Transverse colon (tissue), 4 donors: ENCODE data around the gene ADCY5. TPM values are rescaled to one million over a fixed set of nuclear protein-coding genes. Genes with fewer than 3 reads are reported as not detected.

ENCODE experiments used
- DNase-seq: peaks from one replicate; pipeline ENCODE4 v3.0.0-alpha.2; 2019
- H3K27ac ChIP-seq, 4 donors: fragments of 200-600 bp; sonication (generic); 2 replicates each; pipeline ENCODE4 v1.5.1; 2016 to 2018; ENCODE audit warnings: inconsistent platforms in 4 of 4
- H3K27me3 ChIP-seq: fragments of 200-600 bp; sonication (generic); 2 replicates; pipeline ENCODE4 v1.5.1; 2017; ENCODE audit warnings: inconsistent platforms
- H3K36me3 ChIP-seq, 4 donors: fragments of 200-600 bp; sonication (generic); 2 replicates each; pipeline ENCODE4 v1.5.1; 2017 to 2019; ENCODE audit warnings: inconsistent platforms in 4 of 4
- H3K4me1 ChIP-seq, 4 donors: fragments of 200-600 bp; sonication (generic); 2 replicates each; pipeline ENCODE4 v1.5.1; 2017 to 2020; ENCODE audit warnings: inconsistent platforms in 4 of 4
- H3K4me3 ChIP-seq, 4 donors: fragments of 200-600 bp; sonication (generic); 1 replicate in 1 of 4; 2 replicates in 3 of 4; pipeline versions ENCODE4 v1.5.1 to v1.6.1; 2017 to 2019; ENCODE audit warnings: inconsistent platforms in 4 of 4
- H3K9me3 ChIP-seq, 2 donors: fragments of 200-600 bp; sonication (generic); 2 replicates each; pipeline ENCODE4 v1.5.1; 2017 to 2019; ENCODE audit warnings: inconsistent platforms in 2 of 2
- EP300 ChIP-seq: sonication (generic); formaldehyde crosslinking; IDR thresholded peaks from one replicate; pipeline ENCODE4 v1.6.1; 2017; ENCODE audit warnings: antibody characterized with exemption, low read depth
- POLR2A ChIP-seq: fragments of 450-650 bp; IDR thresholded peaks from one replicate; pipeline ENCODE4 v1.6.1; 2016; ENCODE audit warnings: antibody characterized with exemption, mild to moderate bottlenecking, moderate library complexity
- POLR2AphosphoS5 ChIP-seq, 3 donors: sonication (generic); formaldehyde crosslinking; IDR thresholded peaks; one replicate each; pipeline ENCODE4 v1.6.1; 2016; ENCODE audit warnings: antibody characterized with exemption in 3 of 3
- WGBS, 2 donors: methylation state at CpG; one replicate each; pipeline ENCODE4 v1.1.5; 2018; ENCODE audit warnings: low coverage in 1 of 2; 5-methylcytosine and 5-hydroxymethylcytosine counted together
- in situ Hi-C, 4 donors: fragments of 200-750 bp; cut with MboI; loops; one replicate each; pipeline versions ENCODE4 v1.15.0 to v1.15.1; 2017; ENCODE audit warnings: low sequenced_read_pairs in 3 of 4, low pct_ligation_motif_present in 1 of 4, low pct_unique_long_range_greater_than_20kb in 1 of 4
- intact Hi-C: fragments of 100-400 bp; cut with DNase I; formaldehyde crosslinking; loops from one replicate; pipeline ENCODE4 v1.15.1; 2023; ENCODE audit warnings: low total_unique reads
- total RNA-seq, 4 donors: library from RNA; depleted of rRNA; stranded (reverse); fragments of >200 nt; gene quantifications; one replicate each; pipeline ENCODE4 v1.1.0, GENCODE V29; 2016
- TF ChIP-seq, protein P1 (sequence below), 5 experiments: fragments of 200-600 bp in 3 of 5; fragments of 450-650 bp in 2 of 5; sonication (generic) in 3 of 5; IDR thresholded peaks; 1 replicate in 2 of 5; 2 replicates in 3 of 5; pipeline ENCODE4 v1.5.1; 2016 to 2017; ENCODE audit warnings: antibody characterized with exemption in 5 of 5, inconsistent platforms in 3 of 5, mild to moderate bottlenecking in 2 of 5, moderate library complexity in 1 of 5

ADCY5 gene
- total RNA-seq, 4 donors from 2014 or later, result 13.9 to 42.0 (median 28.6) TPM

DNA sequence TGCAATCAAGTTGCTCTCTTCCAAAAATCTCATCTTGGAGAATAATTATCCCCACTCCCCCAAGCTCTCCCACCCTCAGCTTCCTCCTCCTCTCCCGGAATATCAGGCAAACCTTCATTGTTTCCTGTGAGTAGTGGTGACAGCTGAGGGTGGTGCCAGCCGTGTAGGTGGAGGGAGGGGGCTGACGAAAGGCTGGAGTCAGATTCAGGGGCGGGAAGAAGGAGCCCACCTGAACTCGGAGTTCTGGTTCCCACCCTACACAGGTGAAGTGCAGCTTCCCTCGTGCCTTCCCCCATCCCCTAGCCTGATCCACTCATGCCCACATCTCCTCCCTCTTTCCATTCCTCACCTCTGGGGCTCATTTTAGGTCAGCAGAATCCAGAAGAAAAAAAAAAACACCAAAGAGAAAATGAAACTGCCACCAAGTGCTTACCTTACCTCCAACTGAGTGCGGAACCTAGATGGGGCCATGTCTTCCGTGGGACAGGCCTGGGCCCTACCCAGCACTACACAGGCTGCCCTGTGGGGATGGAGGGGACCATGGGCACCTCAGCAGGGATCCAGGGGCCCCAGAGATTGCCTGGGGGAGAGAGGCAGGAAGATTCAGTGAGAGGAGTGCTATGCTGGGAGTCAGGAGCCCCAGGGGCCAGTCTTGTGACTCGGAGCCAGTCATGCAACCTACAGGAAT, 81.3 kb downstream of the ADCY5 start:
- peaks cover 5 to 17% (median 8%) of the 10 kb centered on the region in 4 donors for H3K4me1 ChIP-seq
- H3K9me3 ChIP-seq, result no peaks in the 10 kb centered on the region
- DNase-seq, result no peak
- TF ChIP-seq EP300, result no peak
- no peak for TF ChIP-seq POLR2AphosphoS5 (IDR thresholded peaks at IDR 0.05)
- H3K27me3 ChIP-seq, result no peaks in the 10 kb centered on the region
- H3K4me3 ChIP-seq, result no peak overlapping the region
- no peaks in the 10 kb centered on the region for H3K36me3 ChIP-seq
- 82 to 86% methylated on average over 3 to 9 of the region's 9 CpGs for WGBS, 2 donors
- intact Hi-C loops, result no loop called here
- peak overlapping the region in 1 of 4 donors; percentile 26 for H3K27ac ChIP-seq
- in situ Hi-C loops, result no loop called here

DNA sequence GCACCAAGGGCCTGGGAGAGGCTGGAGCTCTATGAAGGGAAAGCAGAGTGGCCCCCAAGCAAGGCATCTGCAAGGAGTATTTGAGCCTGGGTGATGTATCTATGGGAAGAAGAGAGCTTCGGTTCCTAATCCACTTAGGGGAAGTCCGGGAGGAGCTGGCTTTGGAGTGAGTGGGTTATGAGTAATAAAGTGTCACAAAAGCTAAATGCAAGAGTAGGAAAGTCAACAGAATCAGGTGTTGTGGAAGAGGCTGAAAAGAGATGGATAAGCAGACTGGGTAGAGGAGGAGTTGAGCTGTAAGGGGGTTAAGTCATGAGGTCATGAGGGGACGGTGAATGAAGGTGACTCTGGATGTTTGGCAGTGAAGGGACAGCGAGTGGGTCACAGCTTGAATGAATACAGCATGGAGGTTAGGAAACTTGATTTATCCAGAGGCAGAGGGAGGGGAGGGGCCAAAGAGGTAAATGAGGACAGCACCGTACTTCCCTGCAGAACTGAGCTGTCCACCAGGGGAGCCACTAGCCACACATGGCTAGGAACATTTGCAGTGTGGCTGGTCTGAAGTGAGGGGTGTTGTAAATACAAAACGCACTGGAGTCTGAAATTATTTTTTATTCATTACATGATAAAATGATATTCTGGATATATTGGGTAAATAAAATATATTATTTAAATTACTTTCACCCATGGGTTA, 83.3 kb downstream of the ADCY5 start:
- no peak overlapping the region for H3K4me3 ChIP-seq
- intact Hi-C loops (no loop called here), in situ Hi-C loops (no loop called here)
- peaks cover 0 to under 1% (median 0%) of the 10 kb centered on the region in 4 donors for H3K4me1 ChIP-seq
- DNase-seq, result no peak
- TF ChIP-seq, protein P1, sequence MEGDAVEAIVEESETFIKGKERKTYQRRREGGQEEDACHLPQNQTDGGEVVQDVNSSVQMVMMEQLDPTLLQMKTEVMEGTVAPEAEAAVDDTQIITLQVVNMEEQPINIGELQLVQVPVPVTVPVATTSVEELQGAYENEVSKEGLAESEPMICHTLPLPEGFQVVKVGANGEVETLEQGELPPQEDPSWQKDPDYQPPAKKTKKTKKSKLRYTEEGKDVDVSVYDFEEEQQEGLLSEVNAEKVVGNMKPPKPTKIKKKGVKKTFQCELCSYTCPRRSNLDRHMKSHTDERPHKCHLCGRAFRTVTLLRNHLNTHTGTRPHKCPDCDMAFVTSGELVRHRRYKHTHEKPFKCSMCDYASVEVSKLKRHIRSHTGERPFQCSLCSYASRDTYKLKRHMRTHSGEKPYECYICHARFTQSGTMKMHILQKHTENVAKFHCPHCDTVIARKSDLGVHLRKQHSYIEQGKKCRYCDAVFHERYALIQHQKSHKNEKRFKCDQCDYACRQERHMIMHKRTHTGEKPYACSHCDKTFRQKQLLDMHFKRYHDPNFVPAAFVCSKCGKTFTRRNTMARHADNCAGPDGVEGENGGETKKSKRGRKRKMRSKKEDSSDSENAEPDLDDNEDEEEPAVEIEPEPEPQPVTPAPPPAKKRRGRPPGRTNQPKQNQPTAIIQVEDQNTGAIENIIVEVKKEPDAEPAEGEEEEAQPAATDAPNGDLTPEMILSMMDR (IDR thresholded peaks at IDR 0.05), result peak; percentile 36 to 57 (median 49)
- TF ChIP-seq POLR2AphosphoS5 (IDR thresholded peaks at IDR 0.05), result no peak
- H3K9me3 ChIP-seq, result no peaks in the 10 kb centered on the region
- no peaks in the 10 kb centered on the region for H3K27me3 ChIP-seq
- 63 to 87% methylated on average over 5 to 6 of the region's 6 CpGs for WGBS, 2 donors
- H3K36me3 ChIP-seq, result no peaks in the 10 kb centered on the region
- H3K27ac ChIP-seq, result no peak overlapping the region

DNA sequence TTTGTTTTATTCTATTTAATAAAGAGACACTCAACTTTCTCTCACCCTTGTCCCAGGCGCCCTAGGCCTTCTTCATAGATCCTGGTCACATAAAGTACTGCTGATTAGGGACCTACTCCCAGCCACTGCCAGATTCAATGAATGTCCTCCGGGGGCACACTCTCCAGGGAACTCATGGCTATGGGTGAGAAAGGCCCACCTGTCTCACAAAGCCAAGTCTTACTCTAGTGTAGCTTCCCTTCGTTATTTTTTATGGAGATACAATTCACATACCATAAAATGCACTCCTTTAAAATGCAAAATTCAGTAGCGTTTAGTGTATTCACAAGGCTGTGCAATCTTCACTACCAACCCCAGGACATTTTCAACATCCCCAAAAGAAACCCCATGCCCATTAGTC, 87.8 kb downstream of the ADCY5 start:
- H3K27me3 ChIP-seq, result no peaks in the 10 kb centered on the region
- in situ Hi-C loops, result no loop called here
- TF ChIP-seq POLR2AphosphoS5 (IDR thresholded peaks at IDR 0.05), result no peak
- no peak for TF ChIP-seq EP300
- no peaks in the 10 kb centered on the region for H3K36me3 ChIP-seq
- peaks cover 0 to 5% (median 0%) of the 10 kb centered on the region in 4 donors for H3K4me1 ChIP-seq
- H3K9me3 ChIP-seq, result no peaks in the 10 kb centered on the region
- no peak overlapping the region for H3K27ac ChIP-seq
- H3K4me3 ChIP-seq, result no peak overlapping the region
- intact Hi-C loops, result no loop called here
- DNase-seq, result no peak
- WGBS, 2 donors, result 71% methylated on average over 4 of the region's 4 CpGs; no CpG with 5 or more reads in 1 of the 2 donors

DNA sequence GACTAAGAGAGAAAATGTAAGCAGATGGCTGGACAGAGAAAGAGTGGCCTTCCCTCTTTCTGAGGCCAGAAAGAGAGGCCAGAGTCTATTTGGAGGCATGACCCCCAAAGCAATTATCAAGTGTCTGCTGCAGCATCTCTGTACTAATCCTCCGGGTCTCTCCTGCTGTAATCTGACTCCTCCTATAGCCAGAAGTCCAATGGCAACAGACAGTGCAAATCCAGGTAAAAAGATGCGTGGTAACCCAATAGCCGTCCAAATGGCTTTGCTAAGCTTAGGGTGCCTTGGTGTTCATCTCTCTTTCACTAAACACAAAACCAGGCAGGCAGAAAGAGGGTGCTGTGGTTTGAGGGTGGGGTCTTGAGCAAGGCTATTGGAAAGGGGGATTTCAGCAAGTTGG, 91.6 kb downstream of the ADCY5 start:
- DNase-seq, result no peak
- no peaks in the 10 kb centered on the region for H3K9me3 ChIP-seq
- no peaks in the 10 kb centered on the region for H3K27me3 ChIP-seq
- intact Hi-C loops (no loop called here), in situ Hi-C loops (no loop called here)
- H3K27ac ChIP-seq, result no peak overlapping the region
- 33 to 81% methylated on average over 1 to 3 of the region's 3 CpGs for WGBS, 2 donors
- no peak overlapping the region for H3K4me3 ChIP-seq
- no peaks in the 10 kb centered on the region for H3K36me3 ChIP-seq
- TF ChIP-seq POLR2A, result no peak
- TF ChIP-seq, protein P1 (IDR thresholded peaks at IDR 0.05), result no peak
- no peak for TF ChIP-seq POLR2AphosphoS5 (IDR thresholded peaks at IDR 0.05)
- TF ChIP-seq EP300, result no peak
- H3K4me1 ChIP-seq, result peaks cover 0 to 8% (median 2%) of the 10 kb centered on the region in 4 donors

DNA sequence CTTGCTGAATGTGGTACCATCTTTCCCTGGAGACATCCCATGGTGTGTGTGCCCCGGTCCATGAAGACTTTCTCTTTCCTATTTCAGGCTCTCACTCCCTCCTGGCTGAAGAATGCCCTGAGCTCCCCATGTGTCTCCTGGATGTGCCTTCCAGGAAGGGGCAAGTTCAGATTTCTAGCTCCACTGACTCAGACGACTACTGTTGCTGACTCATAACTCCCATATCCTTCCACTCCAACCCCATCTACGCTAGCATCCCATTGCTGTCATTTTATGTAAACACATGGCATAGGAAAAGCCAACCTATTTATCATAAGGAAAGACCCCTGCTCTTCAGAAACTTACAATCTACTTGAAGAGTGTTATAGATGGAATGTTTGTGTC, 95.0 kb downstream of the ADCY5 start:
- no peak for DNase-seq
- TF ChIP-seq POLR2AphosphoS5 (IDR thresholded peaks at IDR 0.05) (no peak), POLR2A (no peak), EP300 (no peak)
- TF ChIP-seq, protein P1 (IDR thresholded peaks at IDR 0.05), result no peak
- H3K4me1 ChIP-seq, result peaks cover 0 to 4% (median 1%) of the 10 kb centered on the region in 4 donors
- in situ Hi-C loops (no loop called here), intact Hi-C loops (no loop called here)
- no peaks in the 10 kb centered on the region for H3K27me3 ChIP-seq
- no peaks in the 10 kb centered on the region for H3K36me3 ChIP-seq
- no peak overlapping the region for H3K4me3 ChIP-seq
- H3K9me3 ChIP-seq, result no peaks in the 10 kb centered on the region
- WGBS, 2 donors, result 43 to 72% methylated on average over 1 to 3 of the region's 3 CpGs
- H3K27ac ChIP-seq, result no peak overlapping the region
